GM21526 (cell line): ENCODE data around the gene GRM7.
A peak's percentile ranks its signal among the peaks of the same experiment; 100 is the strongest.

Source experiments
- ATAC-seq: cut with Tn5 transposase; IDR thresholded peaks from one replicate; pipeline ENCODE4 v1.9.1; 2021; ENCODE audit warnings: moderate library complexity; ENCODE audit not compliant: unreplicated experiment, low FRiP score

The GRM7 gene

DNA sequence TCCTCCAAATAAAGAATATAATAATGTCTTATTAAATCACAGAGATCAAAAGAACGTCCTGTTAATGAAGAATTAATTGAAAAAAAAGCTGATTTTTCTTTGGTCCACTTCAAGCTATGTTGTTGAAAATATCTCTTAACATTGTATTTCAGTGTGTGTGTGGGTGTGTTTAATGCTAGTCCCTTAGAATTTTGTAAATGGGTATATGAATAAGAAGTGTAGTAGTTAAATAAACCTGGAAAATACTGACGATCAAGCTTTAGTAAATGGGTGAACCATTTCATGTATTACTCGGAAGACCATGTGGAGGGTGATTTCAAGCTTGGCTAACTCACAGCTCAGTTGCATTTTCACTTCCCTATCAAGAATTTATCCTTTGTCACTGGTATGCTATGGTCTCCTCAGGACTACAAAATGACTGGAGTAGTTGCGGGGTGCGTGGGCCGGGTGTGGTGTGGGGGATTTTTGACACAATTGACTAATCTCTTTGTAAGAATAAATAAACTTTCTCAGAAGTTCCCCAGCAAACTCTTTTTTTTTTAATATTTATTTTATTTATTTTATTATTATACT is 586.4 kb downstream of the GRM7 start:
- ATAC-seq = peak; percentile 99

DNA sequence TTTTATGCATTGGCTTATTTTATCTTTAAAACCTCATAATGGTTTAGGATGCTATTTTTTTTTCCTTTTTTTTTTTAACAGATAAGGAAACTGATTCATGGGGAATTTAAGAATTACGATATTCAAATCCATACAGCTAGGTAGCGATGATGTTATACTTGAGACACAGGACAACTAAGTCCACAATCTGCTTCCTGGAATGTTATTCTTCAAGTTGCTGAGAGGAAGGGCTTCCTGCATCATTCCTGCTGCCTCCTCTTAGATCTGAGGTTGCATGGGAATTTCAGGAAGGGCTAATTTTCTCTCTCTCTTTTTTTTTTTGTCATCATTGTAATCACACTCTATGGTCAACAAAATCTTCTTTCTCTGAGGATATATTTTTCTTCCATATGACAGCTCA is 595.5 kb downstream of the GRM7 start:
- ATAC-seq = no peak

GRCh38 chr3:7461202-7461825 is 600.4 kb downstream of the GRM7 start:
- ATAC-seq = no peak

GRCh38 chr3:7469866-7470265 is 609.0 kb downstream of the GRM7 start:
- no peak for ATAC-seq

GRCh38 chr3:7484636-7485035 is 623.7 kb downstream of the GRM7 start:
- ATAC-seq = no peak

DNA sequence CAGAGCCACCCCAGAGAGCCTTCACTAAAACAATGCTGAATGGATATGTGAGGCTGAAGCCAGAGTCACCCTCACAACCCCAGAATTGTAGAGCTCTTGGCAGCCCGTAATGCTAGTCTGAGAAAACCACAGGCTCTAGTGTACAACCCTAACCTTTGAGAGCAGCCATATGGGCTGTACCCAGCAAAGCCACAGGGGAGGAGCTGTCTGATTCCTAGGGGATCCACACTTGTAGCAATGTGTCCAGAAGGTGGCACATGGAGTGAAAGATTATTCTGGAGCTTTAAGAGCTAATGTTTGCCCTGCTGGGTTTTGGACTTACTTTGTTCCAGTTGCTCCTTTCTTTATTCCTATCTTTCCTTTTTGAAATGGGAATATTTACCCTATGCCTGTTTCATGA is 626.8 kb downstream of the GRM7 start:
- ATAC-seq = no peak

DNA sequence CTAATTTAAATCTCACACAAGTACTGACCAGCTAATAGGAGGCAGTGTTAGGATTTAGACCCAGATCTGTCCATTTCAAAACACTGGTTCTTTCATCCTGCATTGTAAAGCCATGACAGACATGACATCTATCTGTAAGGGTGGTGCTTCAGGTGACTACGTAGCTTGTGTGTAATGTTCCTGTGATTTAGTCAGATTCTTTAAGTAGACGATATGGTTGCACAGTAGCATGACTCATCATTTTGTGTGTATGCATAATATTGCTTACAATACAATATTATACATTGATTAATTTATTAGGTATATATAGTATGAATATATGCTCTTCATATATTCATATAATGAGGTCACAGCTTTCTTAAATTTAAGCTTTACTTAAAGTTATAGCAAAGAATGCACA is 628.5 kb downstream of the GRM7 start:
- ATAC-seq = no peak

- ATAC-seq = no peak
Observed at GRCh38 chr3:7498715-7499114, 637.8 kb downstream of the GRM7 start.

GRCh38 chr3:7503431-7503830 is 642.5 kb downstream of the GRM7 start:
- no peak for ATAC-seq

DNA sequence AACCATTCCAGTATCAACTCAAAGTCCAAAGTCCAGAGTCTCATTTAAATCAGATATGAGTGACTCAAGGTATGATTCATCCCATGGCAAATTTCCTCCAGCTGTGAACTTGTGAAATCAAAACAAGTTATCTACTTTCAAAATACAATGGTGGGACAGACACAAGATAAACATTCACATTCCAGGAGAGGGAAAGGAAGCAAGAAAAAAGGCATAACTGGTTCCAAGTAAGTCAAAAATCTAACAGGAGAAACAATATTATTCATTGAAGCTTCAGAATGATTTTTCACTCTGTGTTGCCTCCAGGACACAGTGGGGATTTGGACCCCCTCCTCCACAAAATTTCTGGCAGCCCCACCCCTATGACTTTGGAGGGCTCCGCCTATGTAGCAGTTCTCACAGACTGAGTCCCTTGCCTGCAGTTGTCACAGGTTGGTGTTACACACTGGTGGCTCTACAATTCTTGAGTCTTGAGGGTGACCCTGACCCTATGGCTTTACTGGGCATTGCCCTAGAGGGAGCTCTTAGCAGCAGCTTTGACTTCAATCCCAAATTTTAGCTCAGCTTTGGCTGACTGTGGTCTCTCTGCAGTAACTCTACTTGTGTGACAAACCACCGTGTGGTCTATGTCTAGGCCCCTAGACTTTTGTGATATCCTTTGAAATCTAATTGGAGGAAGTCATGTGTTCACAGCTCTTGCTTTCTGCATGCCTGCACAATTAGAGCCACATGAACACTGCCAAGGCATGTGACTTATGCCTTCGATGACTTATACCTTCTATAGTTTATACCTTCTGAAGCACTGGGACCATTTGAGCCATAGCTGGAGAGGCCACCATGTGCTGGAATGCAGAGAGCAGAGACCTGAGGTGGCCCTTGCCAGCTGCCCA is 644.2 kb downstream of the GRM7 start:
- no peak for ATAC-seq

- no peak for ATAC-seq
Observed at GRCh38 chr3:7506606-7507180, 645.8 kb downstream of the GRM7 start.

DNA sequence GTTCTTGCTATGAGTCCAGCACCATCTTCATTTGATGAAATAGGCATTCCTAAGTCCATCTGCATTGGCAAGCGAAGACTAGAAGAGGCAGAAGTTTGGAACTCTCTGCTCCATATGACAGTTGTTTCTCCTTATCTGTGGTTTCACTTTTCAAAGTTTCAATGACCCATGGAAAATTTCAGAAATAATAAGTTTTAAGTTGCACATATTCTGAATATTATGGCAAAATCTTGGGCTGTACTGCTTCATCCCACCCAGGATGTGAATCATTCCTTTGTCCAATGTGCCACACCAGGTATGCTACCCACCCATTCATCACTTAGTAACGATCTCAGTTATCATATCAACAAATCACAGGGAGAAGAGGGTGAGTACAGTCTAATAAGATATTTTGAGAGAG is 647.9 kb downstream of the GRM7 start:
- no peak for ATAC-seq

GRCh38 chr3:7512048-7512447 is 651.1 kb downstream of the GRM7 start:
- ATAC-seq = no peak

DNA sequence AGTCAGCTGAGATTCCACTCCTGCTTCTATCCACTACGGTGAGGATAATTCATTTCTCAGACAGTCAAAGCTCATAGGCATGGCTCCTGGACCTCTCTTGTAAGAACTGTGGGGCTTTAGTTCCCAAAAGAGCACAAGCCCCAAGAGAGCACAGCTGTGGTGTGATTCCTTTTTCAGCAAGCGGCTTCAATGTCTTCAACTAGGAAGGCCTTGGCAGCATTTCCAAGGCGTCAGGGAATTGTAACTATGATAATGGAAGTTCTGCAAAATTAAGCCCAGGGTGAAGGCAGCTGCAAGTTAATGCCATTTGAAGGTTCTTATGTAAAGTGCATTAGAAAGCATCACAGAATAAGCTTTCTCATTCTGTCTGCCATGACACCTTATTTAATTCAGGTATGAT is 657.1 kb downstream of the GRM7 start:
- ATAC-seq = no peak

- ATAC-seq = no peak
Observed at GRCh38 chr3:7518456-7518855, 657.5 kb downstream of the GRM7 start.

- ATAC-seq = no peak
Observed at GRCh38 chr3:7520059-7520458, 659.1 kb downstream of the GRM7 start.

- no peak for ATAC-seq
Observed at GRCh38 chr3:7520593-7520992, 659.7 kb downstream of the GRM7 start.

DNA sequence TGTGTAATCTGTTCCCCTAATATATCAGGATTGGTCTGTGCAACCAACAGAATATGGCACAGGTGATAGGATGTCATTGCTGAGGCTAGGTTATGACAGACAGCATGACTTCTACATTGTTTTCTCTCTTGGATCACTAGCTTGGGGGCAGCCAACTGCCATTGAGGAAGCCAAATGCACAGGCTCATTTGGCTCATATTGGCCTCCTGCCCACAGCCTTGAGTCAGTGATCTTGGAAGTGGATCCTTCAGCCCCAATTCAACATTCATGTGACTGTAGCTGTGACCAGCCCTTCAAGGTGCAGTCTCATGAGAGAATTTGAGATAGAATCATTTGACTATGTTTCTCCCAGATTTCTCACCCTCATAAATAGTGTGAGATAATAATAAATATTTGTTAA is 675.6 kb downstream of the GRM7 start:
- ATAC-seq = no peak

DNA sequence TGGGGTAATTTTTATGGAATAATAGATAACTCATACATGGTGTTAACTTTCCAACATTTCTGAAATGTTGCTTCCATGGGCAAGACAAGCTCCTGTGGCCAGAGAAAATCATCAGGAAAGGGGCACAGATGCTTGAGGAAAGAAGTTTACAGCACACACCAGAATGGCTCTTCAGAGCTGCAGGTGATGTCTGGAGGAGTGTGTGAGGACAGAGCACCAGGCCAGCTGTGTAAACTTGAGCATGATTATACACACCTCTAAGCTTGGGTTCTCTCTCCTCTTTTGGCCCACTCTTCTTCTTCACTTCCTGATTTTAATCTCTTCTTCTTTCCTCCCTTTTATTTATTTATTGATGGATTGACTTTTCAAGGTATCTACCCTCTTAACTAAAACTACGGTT is 676.0 kb downstream of the GRM7 start:
- no peak for ATAC-seq

GRCh38 chr3:7543294-7543880 is 682.5 kb downstream of the GRM7 start:
- no peak for ATAC-seq

- ATAC-seq = no peak
Observed at GRCh38 chr3:7545334-7545733, 684.4 kb downstream of the GRM7 start.
